Stomach (tissue), 4 donors: ENCODE results near the gene WNT11.

Experiments used
- EP300 ChIP-seq: sonication (generic); formaldehyde crosslinking; IDR thresholded peaks from one replicate; pipeline ENCODE4 v1.6.1; 2017; ENCODE audit warnings: antibody characterized with exemption
- TF ChIP-seq, protein P1 (sequence below), 7 experiments: fragments of 450-650 bp in 4 of 7; fragments of 200-600 bp in 3 of 7; sonication (generic) in 3 of 7; IDR thresholded peaks; one replicate each; pipeline ENCODE4 v1.5.1; 2016 to 2019; ENCODE audit warnings: antibody characterized with exemption in 7 of 7, control low read depth in 2 of 7, mild to moderate bottlenecking in 1 of 7

GRCh38 chr11:76240666-76241065, 34.4 kb upstream of the WNT11 start:
- TF ChIP-seq EP300, result no peak
- TF ChIP-seq, protein P1, sequence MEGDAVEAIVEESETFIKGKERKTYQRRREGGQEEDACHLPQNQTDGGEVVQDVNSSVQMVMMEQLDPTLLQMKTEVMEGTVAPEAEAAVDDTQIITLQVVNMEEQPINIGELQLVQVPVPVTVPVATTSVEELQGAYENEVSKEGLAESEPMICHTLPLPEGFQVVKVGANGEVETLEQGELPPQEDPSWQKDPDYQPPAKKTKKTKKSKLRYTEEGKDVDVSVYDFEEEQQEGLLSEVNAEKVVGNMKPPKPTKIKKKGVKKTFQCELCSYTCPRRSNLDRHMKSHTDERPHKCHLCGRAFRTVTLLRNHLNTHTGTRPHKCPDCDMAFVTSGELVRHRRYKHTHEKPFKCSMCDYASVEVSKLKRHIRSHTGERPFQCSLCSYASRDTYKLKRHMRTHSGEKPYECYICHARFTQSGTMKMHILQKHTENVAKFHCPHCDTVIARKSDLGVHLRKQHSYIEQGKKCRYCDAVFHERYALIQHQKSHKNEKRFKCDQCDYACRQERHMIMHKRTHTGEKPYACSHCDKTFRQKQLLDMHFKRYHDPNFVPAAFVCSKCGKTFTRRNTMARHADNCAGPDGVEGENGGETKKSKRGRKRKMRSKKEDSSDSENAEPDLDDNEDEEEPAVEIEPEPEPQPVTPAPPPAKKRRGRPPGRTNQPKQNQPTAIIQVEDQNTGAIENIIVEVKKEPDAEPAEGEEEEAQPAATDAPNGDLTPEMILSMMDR (IDR thresholded peaks at IDR 0.05), result no peak
